ENCODE results near the gene OR1M1. TPM values are rescaled to one million over a fixed set of nuclear protein-coding genes. Genes with fewer than 3 reads are reported as not detected.

Gene OR1M1
- total RNA-seq, 1 donor from 2014 or later: not detected

Other genes with a start within 250 kb of the OR1M1 start
- gene MUC16, start 76.7 kb upstream of the OR1M1 start, total RNA-seq: 1.3 TPM
- gene OR7G2, start 20.4 kb downstream of the OR1M1 start, total RNA-seq: not detected
- gene OR7G1, start 28.7 kb downstream of the OR1M1 start, total RNA-seq: not detected
- gene OR7G3, start 39.9 kb downstream of the OR1M1 start, total RNA-seq: not detected
- 27.6 TPM for gene ZNF317, start 53.3 kb downstream of the OR1M1 start, total RNA-seq
- gene OR7D2, start 91.9 kb downstream of the OR1M1 start, total RNA-seq: not detected
- not detected for gene OR7D4, start 132.5 kb downstream of the OR1M1 start, total RNA-seq
- not detected for gene OR7E24, start 163.9 kb downstream of the OR1M1 start, total RNA-seq
- gene ZNF699, start 222.8 kb downstream of the OR1M1 start, total RNA-seq: 10.7 TPM
- gene ZNF559, start 237.1 kb downstream of the OR1M1 start, total RNA-seq: 45.6 TPM

Measured in sciatic nerve (tissue), 1 donor.